Karpas-422 (cell line): ENCODE results near the gene IFI27. TPM values are rescaled to one million over a fixed set of nuclear protein-coding genes. Genes with fewer than 3 reads are reported as not detected.

Source experiments
- DNase-seq: peaks from one replicate; pipeline ENCODE4 v3.0.0-alpha.2; 2015
- H2AFZ ChIP-seq: fragments of 200-600 bp; sonication (generic); 2 replicates; pipeline ENCODE4 v1.6.1; 2014; ENCODE audit warnings: antibody characterized with exemption, low read length, mixed read lengths
- H3K27ac ChIP-seq: fragments of 200-600 bp; sonication (generic); 2 replicates; pipeline ENCODE4 v1.5.1; 2014; ENCODE audit warnings: mild to moderate bottlenecking, low read length, moderate library complexity
- H3K27me3 ChIP-seq: fragments of 200-600 bp; sonication (generic); 2 replicates; pipeline ENCODE4 v1.6.1; 2014; ENCODE audit warnings: low read length, mixed read lengths
- H3K36me3 ChIP-seq: fragments of 200-600 bp; sonication (generic); 2 replicates; pipeline ENCODE4 v1.6.1; 2014; ENCODE audit warnings: low read length, mixed read lengths; ENCODE audit not compliant: insufficient read depth
- H3K4me1 ChIP-seq: fragments of 200-600 bp; sonication (generic); 2 replicates; pipeline ENCODE4 v1.6.1; 2014; ENCODE audit warnings: mild to moderate bottlenecking, low read length, mixed read lengths
- H3K4me2 ChIP-seq: fragments of 200-600 bp; sonication (generic); 2 replicates; pipeline ENCODE4 v1.6.1; 2014; ENCODE audit warnings: low read length, low read depth, mild to moderate bottlenecking; ENCODE audit not compliant: poor library complexity, severe bottlenecking
- H3K4me3 ChIP-seq: fragments of 200-600 bp; sonication (generic); 2 replicates; pipeline ENCODE4 v1.5.1; 2014; ENCODE audit warnings: mild to moderate bottlenecking, antibody characterized with exemption, low read length, mixed read lengths
- H3K79me2 ChIP-seq: fragments of 200-600 bp; sonication (generic); 2 replicates; pipeline ENCODE4 v1.6.1; 2014; ENCODE audit warnings: mild to moderate bottlenecking, low read length, mixed read lengths
- H3K9ac ChIP-seq: fragments of 200-600 bp; sonication (generic); 2 replicates; pipeline ENCODE4 v1.6.0; 2014; ENCODE audit warnings: low read length
- H3K9me2 ChIP-seq: fragments of 200-600 bp; sonication (generic), shearing (Covaris generic); replicated peaks from 2 replicates; pipeline ENCODE4 v1.6.0; 2014; ENCODE audit warnings: mild to moderate bottlenecking, low read length, moderate library complexity; ENCODE audit not compliant: insufficient read depth
- H3K9me3 ChIP-seq: fragments of 300-700, 200-600 bp; sonication (generic); 2 replicates; pipeline ENCODE4 v1.6.1; 2014; ENCODE audit warnings: low read length, mixed read lengths
- H4K20me1 ChIP-seq: fragments of 200-600 bp; sonication (generic); 2 replicates; pipeline ENCODE4 v1.6.1; 2014; ENCODE audit warnings: mild to moderate bottlenecking, antibody characterized with exemption, low read length, low read depth; ENCODE audit not compliant: insufficient read depth
- total RNA-seq: library from RNA; depleted of rRNA; stranded (reverse); fragments of >200 nt; shearing (Covaris generic); gene quantifications from 2 replicates; pipeline ENCODE4 v1.2.3, GENCODE V29; 2014; ENCODE audit warnings: low replicate concordance

Gene IFI27
- total RNA-seq, 1 experiment from 2014 or later, result 0.48 TPM

DNA sequence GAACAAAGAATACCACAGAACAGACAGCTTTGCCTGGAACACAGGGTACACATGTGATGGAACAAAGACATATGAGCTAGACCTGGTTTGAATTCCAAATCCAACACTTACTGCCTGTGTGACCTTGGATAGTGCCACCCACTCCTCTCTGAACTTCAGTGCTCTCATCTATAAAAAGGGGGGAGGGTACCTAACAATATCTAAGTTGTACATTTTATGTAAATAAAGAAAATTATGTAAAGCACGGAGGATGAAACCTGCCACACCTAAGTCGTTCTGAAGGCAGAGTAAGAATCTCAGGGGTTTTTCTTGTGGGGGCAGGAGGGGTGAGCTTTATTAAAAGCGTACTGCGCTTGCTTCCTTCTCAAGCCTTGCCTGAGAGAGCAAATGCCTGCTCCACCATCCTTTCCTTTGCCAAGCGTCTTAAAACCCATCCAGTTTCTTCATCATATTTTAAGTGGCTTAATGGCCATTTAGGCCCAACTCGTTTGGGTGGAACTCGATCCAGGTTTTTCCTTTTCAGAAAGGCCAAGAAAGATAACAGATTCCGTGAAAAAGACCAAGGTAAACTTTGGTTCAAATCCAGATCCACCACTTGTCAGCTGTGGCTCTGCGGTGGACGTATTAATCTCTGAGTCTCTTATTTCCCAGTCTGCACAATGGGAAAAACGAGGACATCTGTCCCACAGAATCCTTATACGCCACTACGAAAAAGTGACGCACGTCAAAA is 30.5 kb upstream of the IFI27 start:
- Histone ChIP-seq H3K9me3 (peaks cover 11% of the 10 kb centered on the region), H3K4me2 (peak overlapping the region; percentile 94), H3K9ac (peak overlapping the region; percentile 88), H3K79me2 (peaks cover 62% of the 10 kb centered on the region), H3K4me1 (peaks cover 21% of the 10 kb centered on the region), H3K9me2 (no peaks in the 10 kb centered on the region), H3K36me3 (peaks cover 46% of the 10 kb centered on the region), H4K20me1 (no peaks in the 10 kb centered on the region; the same call in 1 of the 2 replicates), H3K27me3 (no peaks in the 10 kb centered on the region), H3K4me3 (peak overlapping the region; percentile 90), H3K27ac (peak overlapping the region; percentile 55), H2AFZ (peak overlapping the region; percentile 30; the same call in 1 of the 2 replicates)
- DNase-seq, result peak; percentile 65

GRCh38 chr14:94080621-94081385 is 29.7 kb upstream of the IFI27 start, which contains the start of the genes DDX24 and IFI27L1:
TSS of gene DDX24 (minus strand) at chr14:94081202. CDS start at chr14:94079742, 1,460 bp downstream.
TSS of gene IFI27L1 (plus strand) at chr14:94081310. CDS start at chr14:94096938, 15,628 bp downstream.
- Histone ChIP-seq H4K20me1 (no peaks in the 10 kb centered on the region; the same call in 1 of the 2 replicates), H3K9ac (peak within 1 kb of the TSS; percentile 88), H3K79me2 (peaks cover 55% of the 10 kb centered on the region), H3K4me3 (peak within 1 kb of the TSS; percentile 90), H3K27ac (peak within 1 kb of the TSS; percentile 55), H2AFZ (peak within 1 kb of the TSS; percentile 88), H3K9me3 (peaks cover 9% of the 10 kb centered on the region), H3K4me1 (peaks cover 21% of the 10 kb centered on the region), H3K4me2 (peak within 1 kb of the TSS; percentile 94), H3K27me3 (no peaks in the 10 kb centered on the region), H3K9me2 (no peaks in the 10 kb centered on the region), H3K36me3 (peaks cover 40% of the 10 kb centered on the region)
- DNase-seq, result peak; percentile 99

GRCh38 chr14:94081386-94081820 is 29.1 kb upstream of the IFI27 start:
- Histone ChIP-seq H3K79me2 (peaks cover 49% of the 10 kb centered on the region), H3K27me3 (no peaks in the 10 kb centered on the region), H3K36me3 (peaks cover 34% of the 10 kb centered on the region), H3K4me3 (peak overlapping the region; percentile 90), H3K9ac (peak overlapping the region; percentile 88), H4K20me1 (no peaks in the 10 kb centered on the region; the same call in 1 of the 2 replicates), H3K4me1 (peaks cover 21% of the 10 kb centered on the region), H3K9me3 (peaks cover 5% of the 10 kb centered on the region; the same call in 1 of the 2 replicates), H3K9me2 (no peaks in the 10 kb centered on the region), H3K27ac (no peak overlapping the region), H2AFZ (peak overlapping the region; percentile 88), H3K4me2 (peak overlapping the region; percentile 94)
- DNase-seq, result peak; percentile 71

GRCh38 chr14:94087891-94088290 is 22.6 kb upstream of the IFI27 start:
- H3K4me2 ChIP-seq, result no peak overlapping the region
- peaks cover 6% of the 10 kb centered on the region; the same call in 1 of the 2 replicates for H4K20me1 ChIP-seq
- no peak overlapping the region for H3K4me3 ChIP-seq
- no peak for DNase-seq
- no peaks in the 10 kb centered on the region for H3K9me2 ChIP-seq
- H3K36me3 ChIP-seq, result no peaks in the 10 kb centered on the region
- H3K27ac ChIP-seq, result no peak overlapping the region
- no peaks in the 10 kb centered on the region for H3K9me3 ChIP-seq
- H3K4me1 ChIP-seq, result no peaks in the 10 kb centered on the region
- H3K79me2 ChIP-seq, result no peaks in the 10 kb centered on the region
- H3K9ac ChIP-seq, result no peak overlapping the region
- no peaks in the 10 kb centered on the region for H3K27me3 ChIP-seq
- no peak overlapping the region for H2AFZ ChIP-seq

DNA sequence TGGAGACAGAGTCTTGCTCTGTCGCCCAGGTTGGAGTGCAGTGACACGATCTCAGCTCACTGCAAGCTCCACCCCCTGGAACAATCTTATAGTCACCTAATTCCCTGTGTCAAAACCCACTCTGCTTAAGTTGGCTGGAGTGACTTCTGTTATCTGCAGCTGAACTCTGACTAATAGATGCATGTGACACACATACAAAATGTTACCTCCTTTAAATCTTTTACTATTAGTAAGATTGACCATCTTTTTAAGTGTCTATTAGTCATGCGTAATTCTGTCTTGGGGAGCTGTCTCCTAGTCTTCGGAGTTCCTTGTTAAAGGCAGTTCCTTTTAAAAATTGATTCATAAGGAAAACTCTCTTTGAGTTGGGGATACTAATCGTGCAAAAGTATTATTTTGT is 22.0 kb upstream of the IFI27 start:
- Histone ChIP-seq H3K27me3 (no peaks in the 10 kb centered on the region), H3K4me1 (no peaks in the 10 kb centered on the region), H3K4me3 (no peak overlapping the region), H3K36me3 (no peaks in the 10 kb centered on the region), H3K9me2 (no peaks in the 10 kb centered on the region), H3K79me2 (no peaks in the 10 kb centered on the region), H4K20me1 (peaks cover 6% of the 10 kb centered on the region; the same call in 1 of the 2 replicates), H3K27ac (no peak overlapping the region), H3K9ac (no peak overlapping the region), H2AFZ (no peak overlapping the region), H3K4me2 (no peak overlapping the region), H3K9me3 (no peaks in the 10 kb centered on the region)
- DNase-seq, result no peak

DNA sequence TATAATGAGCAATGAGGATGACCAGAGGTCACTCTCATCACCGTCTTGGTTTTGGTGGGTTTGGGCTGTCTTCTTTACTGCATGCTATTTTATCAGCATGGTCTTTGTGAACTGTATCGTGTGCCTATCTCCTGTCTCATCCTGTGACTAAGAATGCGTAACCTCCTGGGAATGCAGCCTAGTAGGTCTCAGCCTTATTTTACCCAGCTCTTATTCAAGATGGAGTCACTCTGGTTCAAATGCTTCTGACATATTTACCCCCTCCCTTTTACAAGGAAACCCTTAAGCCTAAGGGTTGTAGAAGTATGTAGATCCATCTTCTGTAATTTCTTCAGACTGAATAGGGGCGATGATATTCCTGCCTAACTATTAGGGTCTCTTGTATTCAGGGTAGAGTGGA is 21.1 kb upstream of the IFI27 start:
- Histone ChIP-seq H3K4me3 (no peak overlapping the region), H2AFZ (no peak overlapping the region), H3K9ac (no peak overlapping the region), H3K79me2 (no peaks in the 10 kb centered on the region), H3K9me2 (no peaks in the 10 kb centered on the region), H3K4me2 (no peak overlapping the region), H3K4me1 (no peaks in the 10 kb centered on the region), H3K36me3 (no peaks in the 10 kb centered on the region), H3K9me3 (no peaks in the 10 kb centered on the region), H3K27ac (no peak overlapping the region), H3K27me3 (no peaks in the 10 kb centered on the region), H4K20me1 (peaks cover 9% of the 10 kb centered on the region; the same call in 1 of the 2 replicates)
- no peak for DNase-seq

GRCh38 chr14:94093418-94093817 is 17.1 kb upstream of the IFI27 start:
- Histone ChIP-seq H3K4me2 (no peak overlapping the region), H4K20me1 (peaks cover 9% of the 10 kb centered on the region; the same call in 1 of the 2 replicates), H3K79me2 (no peaks in the 10 kb centered on the region), H2AFZ (no peak overlapping the region), H3K4me1 (no peaks in the 10 kb centered on the region), H3K4me3 (no peak overlapping the region), H3K9me3 (no peaks in the 10 kb centered on the region), H3K36me3 (no peaks in the 10 kb centered on the region), H3K27me3 (no peaks in the 10 kb centered on the region), H3K9me2 (no peaks in the 10 kb centered on the region), H3K9ac (no peak overlapping the region), H3K27ac (no peak overlapping the region)
- DNase-seq, result no peak

- H3K9me2 ChIP-seq, result no peaks in the 10 kb centered on the region
- no peaks in the 10 kb centered on the region for H3K27me3 ChIP-seq
- no peaks in the 10 kb centered on the region for H3K9me3 ChIP-seq
- H3K79me2 ChIP-seq, result no peaks in the 10 kb centered on the region
- H3K9ac ChIP-seq, result no peak overlapping the region
- H3K36me3 ChIP-seq, result no peaks in the 10 kb centered on the region
- DNase-seq, result no peak
- no peak overlapping the region for H3K4me2 ChIP-seq
- H3K4me3 ChIP-seq, result no peak overlapping the region
- no peak overlapping the region for H2AFZ ChIP-seq
- peaks cover 5% of the 10 kb centered on the region; the same call in 1 of the 2 replicates for H4K20me1 ChIP-seq
- H3K4me1 ChIP-seq, result no peaks in the 10 kb centered on the region
- H3K27ac ChIP-seq, result no peak overlapping the region
These were observed 13.4 kb upstream of the IFI27 start for GRCh38 chr14:94097091-94097490.
